Body of pancreas (tissue), 4 donors: ENCODE measurements around the gene RBM19. TPM values are rescaled to one million over a fixed set of nuclear protein-coding genes. Genes with fewer than 3 reads are reported as not detected.

ENCODE experiments used
- ATAC-seq: fragments of 150-250 bp; one replicate; pipeline ENCODE4 v1.9.1; 2016
- DNase-seq, 4 donors: peaks; one replicate each; pipeline ENCODE4 v3.0.0-alpha.2; 2019
- H3K27ac ChIP-seq, 4 donors: fragments of 200-600 bp; sonication (generic); 1 replicate in 3 of 4; 2 replicates in 1 of 4; pipeline versions ENCODE4 v1.5.1 to v1.6.1; 2016 to 2019; ENCODE audit warnings: mild to moderate bottlenecking in 1 of 4, mixed read lengths in 1 of 4, moderate library complexity in 1 of 4
- H3K27me3 ChIP-seq, 2 donors: fragments of 200-600 bp; sonication (generic); one replicate each; pipeline ENCODE4 v1.6.0; 2016; ENCODE audit warnings: mild to moderate bottlenecking in 1 of 2
- H3K36me3 ChIP-seq, 2 donors: fragments of 200-600 bp; sonication (generic); replicated peaks in 1 of 2; 2 replicates each; pipeline ENCODE4 v1.5.1; 2016; ENCODE audit warnings: low read depth in 2 of 2; ENCODE audit not compliant: insufficient read depth in 1 of 2
- H3K4me1 ChIP-seq: fragments of 200-600 bp; sonication (generic); one replicate; pipeline ENCODE4 v1.6.0; 2016
- H3K4me3 ChIP-seq, 2 donors: fragments of 200-600 bp; sonication (generic); 1 replicate in 1 of 2; 2 replicates in 1 of 2; pipeline ENCODE4 v1.5.1; 2016 to 2019
- H3K9me3 ChIP-seq, 3 donors: fragments of 200-600 bp; sonication (generic); 1 replicate in 2 of 3; 2 replicates in 1 of 3; pipeline ENCODE4 v1.5.1; 2016
- POLR2A ChIP-seq, 3 donors: fragments of 450-650 bp; IDR thresholded peaks; one replicate each; pipeline ENCODE4 v1.6.1; 2016; ENCODE audit warnings: antibody characterized with exemption in 3 of 3, mild to moderate bottlenecking in 2 of 3
- WGBS, 2 donors: methylation state at CpG; one replicate each; pipeline ENCODE4 v1.1.5; 2017; 5-methylcytosine and 5-hydroxymethylcytosine counted together
- intact Hi-C: fragments of 100-400 bp; cut with DNase I; formaldehyde crosslinking; loops from one replicate; pipeline ENCODE4 v1.15.1; 2023
- total RNA-seq, 2 donors: library from RNA; depleted of rRNA; stranded (reverse); fragments of >200 nt; gene quantifications; one replicate each; pipeline ENCODE4 v1.1.0, GENCODE V29; 2016
- TF ChIP-seq, protein P1 (sequence below), 7 experiments: fragments of 450-650 bp in 4 of 7; fragments of 200-600 bp in 3 of 7; sonication (generic) in 3 of 7; IDR thresholded peaks; one replicate each; pipeline ENCODE4 v1.5.1; 2016 to 2019; ENCODE audit warnings: antibody characterized with exemption in 7 of 7

The RBM19 gene
- total RNA-seq, 2 donors from 2014 or later = 18.4 to 36.3 TPM

DNA sequence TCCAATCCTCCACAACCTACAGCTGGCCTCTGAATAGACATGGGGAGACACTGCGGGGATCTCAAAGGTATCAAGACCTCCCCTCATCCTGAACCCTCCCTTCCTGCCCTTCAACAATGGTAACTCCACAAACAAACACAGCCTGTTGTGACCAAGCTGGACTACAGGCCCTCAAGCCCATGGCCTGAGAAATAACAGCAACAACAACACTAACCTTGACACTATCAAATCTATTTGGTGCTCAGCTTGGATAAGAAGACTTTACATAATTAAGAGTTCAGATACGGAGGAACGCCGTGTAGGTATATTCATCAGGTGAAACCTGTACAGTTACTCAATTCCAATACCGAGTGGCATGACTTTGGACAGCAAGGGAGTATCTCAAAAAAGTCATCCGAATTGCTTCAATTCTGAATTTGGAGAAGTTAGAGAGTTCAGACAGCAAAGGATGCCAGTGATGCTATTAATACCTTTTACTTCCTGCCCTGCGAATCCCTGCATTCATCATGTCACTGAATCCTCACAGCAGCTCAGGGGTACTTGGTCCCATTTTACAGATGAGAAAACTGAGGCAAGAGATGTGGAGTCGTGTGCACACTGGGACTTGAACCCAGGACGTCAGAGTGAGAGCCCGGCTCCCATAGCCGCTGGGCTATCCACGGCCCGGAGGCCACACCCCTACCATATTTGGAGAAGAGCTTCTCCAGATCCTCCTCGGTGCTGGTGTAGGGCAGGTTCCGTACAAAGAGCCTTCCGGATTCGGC, 17.8 kb downstream of the RBM19 start:
- intact Hi-C loops = no loop called here

DNA sequence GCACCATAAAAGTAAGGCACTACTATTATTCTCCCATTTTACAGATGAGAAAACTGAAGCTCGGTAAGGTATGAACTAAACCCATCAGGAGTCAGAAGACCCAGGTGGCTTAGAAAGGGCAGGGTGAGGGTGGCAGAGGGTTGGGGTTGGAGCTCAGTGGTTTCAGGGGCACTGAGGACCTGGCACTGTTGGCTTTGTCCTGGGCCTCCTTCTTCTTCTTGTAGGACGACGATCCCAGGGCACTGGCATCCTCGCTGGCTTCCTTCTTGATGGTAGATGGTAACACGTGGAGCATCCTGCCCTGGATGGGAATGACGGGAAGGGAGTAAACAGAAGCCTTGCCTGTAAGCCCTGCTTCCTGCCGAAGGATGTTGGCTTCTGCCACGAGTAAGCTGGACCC, 19.9 kb downstream of the RBM19 start:
- intact Hi-C loops = no loop called here
- no peak for TF ChIP-seq POLR2A (IDR thresholded peaks at IDR 0.05)
- TF ChIP-seq, protein P1, sequence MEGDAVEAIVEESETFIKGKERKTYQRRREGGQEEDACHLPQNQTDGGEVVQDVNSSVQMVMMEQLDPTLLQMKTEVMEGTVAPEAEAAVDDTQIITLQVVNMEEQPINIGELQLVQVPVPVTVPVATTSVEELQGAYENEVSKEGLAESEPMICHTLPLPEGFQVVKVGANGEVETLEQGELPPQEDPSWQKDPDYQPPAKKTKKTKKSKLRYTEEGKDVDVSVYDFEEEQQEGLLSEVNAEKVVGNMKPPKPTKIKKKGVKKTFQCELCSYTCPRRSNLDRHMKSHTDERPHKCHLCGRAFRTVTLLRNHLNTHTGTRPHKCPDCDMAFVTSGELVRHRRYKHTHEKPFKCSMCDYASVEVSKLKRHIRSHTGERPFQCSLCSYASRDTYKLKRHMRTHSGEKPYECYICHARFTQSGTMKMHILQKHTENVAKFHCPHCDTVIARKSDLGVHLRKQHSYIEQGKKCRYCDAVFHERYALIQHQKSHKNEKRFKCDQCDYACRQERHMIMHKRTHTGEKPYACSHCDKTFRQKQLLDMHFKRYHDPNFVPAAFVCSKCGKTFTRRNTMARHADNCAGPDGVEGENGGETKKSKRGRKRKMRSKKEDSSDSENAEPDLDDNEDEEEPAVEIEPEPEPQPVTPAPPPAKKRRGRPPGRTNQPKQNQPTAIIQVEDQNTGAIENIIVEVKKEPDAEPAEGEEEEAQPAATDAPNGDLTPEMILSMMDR (IDR thresholded peaks at IDR 0.05) = no peak
- Histone ChIP-seq H3K4me3 (no peak overlapping the region), H3K4me1 (no peaks in the 10 kb centered on the region), H3K27me3 (no peaks in the 10 kb centered on the region), H3K36me3 (peaks cover 15 to 43% of the 10 kb centered on the region in 2 donors), H3K27ac (no peak overlapping the region), H3K9me3 (no peaks in the 10 kb centered on the region)
- DNase-seq (no peak), ATAC-seq (no peak)
- WGBS, 2 donors = 90 to 92% methylated on average over 8 of the region's 8 CpGs

More for the DNA sequence above, 17.8 kb downstream of the RBM19 start:
- H3K27me3 ChIP-seq = no peaks in the 10 kb centered on the region
- no peak for ATAC-seq
- no peaks in the 10 kb centered on the region for H3K4me1 ChIP-seq
- H3K27ac ChIP-seq = no peak overlapping the region
- H3K36me3 ChIP-seq = peaks cover 5 to 42% of the 10 kb centered on the region in 2 donors
- H3K4me3 ChIP-seq = no peak overlapping the region
- H3K9me3 ChIP-seq = no peaks in the 10 kb centered on the region
- no peak for TF ChIP-seq POLR2A (IDR thresholded peaks at IDR 0.05)
- TF ChIP-seq, protein P1 (IDR thresholded peaks at IDR 0.05) = no peak
- 89 to 92% methylated on average over 13 to 17 of the region's 17 CpGs for WGBS, 2 donors
- DNase-seq = no peak

DNA sequence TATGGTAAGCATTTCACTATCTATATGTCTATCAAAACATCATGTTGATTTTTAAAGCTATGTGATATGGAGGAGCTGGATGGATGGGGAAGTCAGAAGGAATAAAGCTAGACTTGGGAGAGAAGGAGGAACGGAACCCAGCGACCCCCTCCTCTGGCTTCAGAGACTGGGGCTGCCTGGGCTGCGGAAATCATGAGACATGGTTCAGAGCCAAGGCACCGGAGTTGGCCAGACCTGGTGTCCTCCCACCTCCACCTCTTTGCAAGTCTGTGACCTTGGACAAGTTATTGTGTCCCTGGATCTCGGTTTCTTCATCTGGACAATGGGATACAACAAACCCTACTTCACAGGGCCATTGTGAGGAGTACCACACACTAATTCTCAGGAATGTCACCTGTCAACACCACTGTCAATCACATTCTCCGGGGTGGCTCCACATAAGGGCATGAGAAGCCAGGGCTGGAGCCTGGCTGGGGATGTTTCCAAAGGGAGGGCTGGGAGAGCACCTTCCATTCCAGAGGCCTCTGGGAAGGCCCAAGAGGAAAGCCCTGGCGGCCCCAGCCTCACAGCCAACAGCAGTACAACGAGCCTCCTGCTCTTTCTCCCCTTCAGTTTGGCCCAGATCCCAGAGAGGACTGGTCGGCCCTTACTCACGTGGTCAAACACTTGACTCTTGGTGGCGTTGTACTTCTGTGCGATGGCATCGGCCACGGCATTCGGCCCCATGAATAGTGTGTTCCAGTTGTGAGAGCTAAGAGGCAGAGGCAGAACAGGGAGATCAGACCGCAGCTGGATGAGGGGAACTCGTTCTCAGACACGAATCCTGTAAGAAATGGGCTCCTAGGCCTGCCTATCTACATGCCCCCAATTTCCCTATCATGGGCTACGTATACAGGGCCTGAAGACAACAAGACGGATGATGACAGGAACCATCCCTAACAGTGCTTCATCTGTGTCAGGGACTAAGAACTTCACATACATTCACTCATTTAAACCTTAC, 20.7 kb downstream of the RBM19 start:
- H3K4me1 ChIP-seq = no peaks in the 10 kb centered on the region
- intact Hi-C loops = no loop called here
- TF ChIP-seq, protein P1 (IDR thresholded peaks at IDR 0.05) = no peak
- no peak for TF ChIP-seq POLR2A (IDR thresholded peaks at IDR 0.05)
- H3K4me3 ChIP-seq = no peak overlapping the region
- H3K9me3 ChIP-seq = no peaks in the 10 kb centered on the region
- no peaks in the 10 kb centered on the region for H3K27me3 ChIP-seq
- 88 to 91% methylated on average over 11 to 20 of the region's 20 CpGs for WGBS, 2 donors
- peaks cover 15 to 50% of the 10 kb centered on the region in 2 donors for H3K36me3 ChIP-seq
- H3K27ac ChIP-seq = no peak overlapping the region
- DNase-seq = no peak
- ATAC-seq = no peak

DNA sequence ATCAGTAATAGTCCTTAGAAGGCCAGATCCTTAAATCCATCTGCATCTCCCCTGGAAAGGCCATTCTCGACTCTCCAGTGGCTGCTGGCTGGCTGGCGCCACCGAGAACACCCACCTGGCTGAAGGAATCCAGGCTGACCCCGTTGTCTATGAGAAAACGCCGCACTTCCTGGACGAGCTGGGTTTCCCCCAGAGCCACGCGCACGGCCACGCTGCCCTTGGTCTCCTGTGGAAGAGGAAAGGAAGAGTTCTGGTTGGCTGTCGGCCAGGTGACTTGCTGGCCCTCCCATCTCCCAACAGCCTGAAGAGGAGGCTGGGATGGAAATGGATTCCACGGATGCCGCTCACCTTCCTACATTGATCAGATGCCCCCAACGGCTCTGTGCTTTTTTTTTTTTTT, 23.9 kb downstream of the RBM19 start:
- DNase-seq = no peak
- Histone ChIP-seq H3K27me3 (no peaks in the 10 kb centered on the region), H3K9me3 (no peaks in the 10 kb centered on the region), H3K27ac (no peak overlapping the region), H3K36me3 (peaks cover 19 to 58% of the 10 kb centered on the region in 2 donors), H3K4me1 (no peaks in the 10 kb centered on the region), H3K4me3 (no peak overlapping the region)
- 91 to 92% methylated on average over 14 to 15 of the region's 15 CpGs for WGBS, 2 donors
- no peak for ATAC-seq
- intact Hi-C loops = no loop called here
- TF ChIP-seq, protein P1 (IDR thresholded peaks at IDR 0.05) = no peak
- TF ChIP-seq POLR2A (IDR thresholded peaks at IDR 0.05) = no peak
